ENCODE measurements around the gene TRPV2. TPM values are rescaled to one million over a fixed set of nuclear protein-coding genes. Genes with fewer than 3 reads are reported as not detected.

The TRPV2 gene
- total and polyA plus RNA-seq, 4 donors = 2.9 to 9.3 (median 4.6) TPM

GRCh38 chr17:16472539-16472938 lies 57.2 kb downstream of the TRPV2 start (continued):
- TF ChIP-seq CTCF (IDR thresholded peaks at IDR 0.05; ENCODE audit: low read depth, low read length, missing input control) (no peak), FOXA1 (IDR thresholded peaks at IDR 0.05) (no peak), ZBTB33 (IDR thresholded peaks at IDR 0.05) (no peak), HNF4A (conservative IDR thresholded peaks at IDR 0.05) (no peak), GABPA (IDR thresholded peaks at IDR 0.05 in 1 of 2, conservative IDR thresholded peaks at IDR 0.05 in 1 of 2) (no peak)

- Histone ChIP-seq H3K4me1 (ENCODE audit: control insufficient read depth in 4 of 4, insufficient read depth in 4 of 4, low read length in 3 of 4) (no peaks in the 10 kb centered on the region), H3K9ac (ENCODE audit: low read depth in 1 of 2, low read length in 2 of 2) (no peak overlapping the region), H3K9me3 (ENCODE audit: control insufficient read depth in 4 of 4, low read length in 3 of 4) (no peaks in the 10 kb centered on the region), H3K4me3 (ENCODE audit: low read depth in 1 of 3, low read length in 3 of 3) (no peak overlapping the region), H3K27me3 (ENCODE audit: control insufficient read depth in 4 of 4, insufficient read depth in 4 of 4, low read length in 3 of 4) (no peaks in the 10 kb centered on the region), H3K27ac (ENCODE audit: low read depth in 1 of 2, low read length in 2 of 2) (no peak overlapping the region), H3K36me3 (ENCODE audit: control insufficient read depth in 4 of 4, insufficient read depth in 3 of 4, low read depth in 1 of 4, low read length in 3 of 4) (no peaks in the 10 kb centered on the region)
- TF ChIP-seq SP1 (IDR thresholded peaks at IDR 0.05) (no peak), HNF4G (IDR thresholded peaks at IDR 0.05) (no peak)
- DNase-seq (ENCODE audit: low spot score) = no peak
- 86% methylated on average over 20 of the region's 20 CpGs for WGBS
Measured at GRCh38 chr17:16473044-16474011, 58.0 kb downstream of the TRPV2 start.

GRCh38 chr17:16474012-16474725 lies 58.8 kb downstream of the TRPV2 start:
- 86% methylated on average over 13 of the region's 13 CpGs for WGBS
- no peak overlapping the region for H3K4me3 ChIP-seq (ENCODE audit: low read depth in 1 of 3, low read length in 3 of 3)
- H3K27me3 ChIP-seq (ENCODE audit: control insufficient read depth in 4 of 4, insufficient read depth in 4 of 4, low read length in 3 of 4) = no peaks in the 10 kb centered on the region
- DNase-seq (ENCODE audit: low spot score) = no peak
- no peak overlapping the region for H3K27ac ChIP-seq (ENCODE audit: low read depth in 1 of 2, low read length in 2 of 2)
- TF ChIP-seq RXRA (IDR thresholded peaks at IDR 0.05) (no peak), ZBTB33 (IDR thresholded peaks at IDR 0.05) (no peak)
- no peaks in the 10 kb centered on the region for H3K36me3 ChIP-seq (ENCODE audit: control insufficient read depth in 4 of 4, insufficient read depth in 3 of 4, low read depth in 1 of 4, low read length in 3 of 4)
- no peaks in the 10 kb centered on the region for H3K4me1 ChIP-seq (ENCODE audit: control insufficient read depth in 4 of 4, insufficient read depth in 4 of 4, low read length in 3 of 4)
- no peak overlapping the region for H3K9ac ChIP-seq (ENCODE audit: low read depth in 1 of 2, low read length in 2 of 2)
- no peaks in the 10 kb centered on the region for H3K9me3 ChIP-seq (ENCODE audit: control insufficient read depth in 4 of 4, low read length in 3 of 4)
